HG03469 (cell line): Measurements from ENCODE around the gene SPRED2.
"Not testable (repeated sequence)": the region's sequence is repeated elsewhere in the genome, so short reads cannot be mapped to it uniquely, and the experiment has no call there.

Source experiments
- ATAC-seq: cut with Tn5 transposase; IDR thresholded peaks from one replicate; pipeline ENCODE4 v1.9.1; 2021; ENCODE audit warnings: mild to moderate bottlenecking, moderate library complexity, moderate number of reproducible peaks; ENCODE audit not compliant: unreplicated experiment

The SPRED2 gene

DNA sequence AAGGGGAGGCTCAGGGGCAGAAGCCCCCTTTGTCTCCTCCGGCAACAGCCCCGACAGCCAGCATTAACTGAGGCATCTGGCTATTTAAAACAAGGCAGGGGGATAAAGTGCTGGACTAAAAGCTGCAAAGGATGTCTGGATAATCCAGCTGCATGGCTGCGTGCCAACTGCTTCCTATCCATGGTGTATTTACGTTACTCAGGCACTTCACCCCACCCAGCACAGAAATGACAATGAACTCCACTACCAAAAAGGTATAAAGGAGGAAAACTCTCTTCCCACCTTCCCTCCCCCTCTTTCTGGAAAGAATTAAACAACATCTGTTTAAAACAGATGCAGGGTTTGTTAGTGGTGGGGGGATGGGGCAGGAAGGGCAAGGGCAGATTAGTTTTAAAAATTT lies 82.5 kb downstream of the SPRED2 start:
- ATAC-seq = no peak

GRCh38 chr2:65347913-65348312 lies 84.5 kb downstream of the SPRED2 start:
- no peak for ATAC-seq

GRCh38 chr2:65345631-65346030 lies 86.8 kb downstream of the SPRED2 start:
- ATAC-seq = no peak

- no peak for ATAC-seq
Observed at GRCh38 chr2:65344689-65345088, 87.7 kb downstream of the SPRED2 start.

DNA sequence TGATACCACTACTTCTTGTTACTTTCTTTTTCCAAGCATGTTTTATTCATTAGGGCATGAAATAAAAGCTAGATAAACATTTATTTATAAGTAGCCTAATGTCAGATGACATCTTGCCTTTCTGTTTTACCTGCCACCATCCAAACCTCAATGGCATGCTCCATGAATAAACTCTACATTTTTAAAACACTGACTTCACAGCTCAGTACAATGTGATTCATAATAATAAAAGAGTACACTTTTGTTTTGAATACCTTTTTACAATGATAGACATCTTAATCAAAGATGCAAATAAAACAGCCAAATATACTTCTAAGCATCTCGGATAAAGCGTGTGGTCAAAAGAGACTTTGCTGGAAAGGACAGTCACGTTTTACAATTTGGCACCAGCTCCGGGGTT lies 88.2 kb downstream of the SPRED2 start:
- ATAC-seq = no peak

DNA sequence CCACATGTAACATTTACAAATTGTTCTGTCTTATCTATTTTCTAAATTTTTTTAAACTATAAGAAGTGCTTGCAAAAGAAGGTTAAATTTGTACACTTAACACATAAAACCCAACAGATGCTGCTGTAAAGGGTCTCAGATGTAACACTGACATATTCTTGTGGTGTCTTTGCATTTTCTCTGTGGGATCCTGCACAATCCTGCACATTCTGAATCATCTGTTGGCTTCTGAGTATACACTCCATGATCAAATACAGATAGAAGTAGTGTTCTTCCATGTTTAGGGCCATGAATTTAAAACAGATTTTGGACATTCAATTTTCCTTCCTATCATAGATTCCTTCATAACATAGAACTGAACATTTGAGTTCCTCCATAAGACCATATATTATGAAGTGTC lies 89.0 kb downstream of the SPRED2 start:
- ATAC-seq = no peak

DNA sequence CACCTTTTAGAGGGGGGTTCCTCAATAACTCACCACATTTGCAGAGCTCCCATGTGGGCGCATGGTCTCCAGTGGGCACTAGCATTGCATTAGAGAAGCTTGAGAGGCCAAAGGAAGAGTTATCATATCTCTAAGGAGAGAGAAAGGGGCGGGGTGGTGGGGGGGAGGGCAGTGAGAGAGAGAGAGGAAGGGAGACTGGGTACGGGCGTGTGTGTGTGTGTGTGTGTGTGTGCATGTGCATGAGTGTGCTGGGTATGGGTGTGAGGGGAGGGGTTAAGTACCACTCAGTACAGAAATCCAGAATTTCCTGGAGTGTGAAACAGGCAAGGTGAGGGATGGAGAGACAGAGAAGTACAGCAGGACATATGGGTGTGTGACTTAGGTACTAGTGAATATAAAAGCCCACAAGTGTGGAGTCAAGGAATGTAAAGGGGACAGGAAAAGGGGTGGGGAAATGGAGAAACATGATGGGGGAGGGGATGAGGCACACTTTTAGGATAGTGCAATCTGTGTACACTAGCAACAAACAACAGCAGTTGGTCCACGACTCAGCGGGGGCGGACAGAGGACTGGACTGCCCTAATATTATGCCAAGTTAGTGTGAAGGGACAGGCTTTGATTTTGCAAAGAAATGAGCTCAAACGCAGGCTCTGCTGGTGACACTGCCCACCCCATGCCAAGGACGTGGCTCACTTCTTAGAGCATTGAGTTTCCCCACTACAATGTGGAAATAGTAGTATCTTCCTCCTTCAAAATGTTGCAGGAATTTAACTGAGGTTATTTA lies 91.3 kb downstream of the SPRED2 start:
- no peak for ATAC-seq

DNA sequence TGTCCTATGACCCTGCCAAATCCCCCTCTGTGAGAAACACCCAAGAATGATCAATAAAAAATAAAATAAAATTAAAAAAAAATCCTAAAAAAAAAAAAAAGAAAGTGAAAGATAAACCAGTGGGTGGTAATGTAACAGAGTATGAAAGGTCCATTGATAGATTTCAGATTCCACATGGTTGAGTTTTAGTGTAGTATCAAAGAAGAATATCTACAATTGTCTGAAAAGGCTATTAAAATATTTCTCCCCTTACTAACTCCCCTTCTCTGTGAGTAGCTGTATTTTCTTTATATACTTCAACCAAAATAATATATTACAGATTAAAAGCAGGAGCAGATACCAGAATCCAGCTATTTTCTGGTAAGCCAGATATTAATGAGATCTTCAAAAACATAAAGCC lies 92.8 kb downstream of the SPRED2 start:
- no peak for ATAC-seq

- not testable (repeated sequence) for ATAC-seq
Observed at GRCh38 chr2:65338830-65339495, 93.4 kb downstream of the SPRED2 start.

DNA sequence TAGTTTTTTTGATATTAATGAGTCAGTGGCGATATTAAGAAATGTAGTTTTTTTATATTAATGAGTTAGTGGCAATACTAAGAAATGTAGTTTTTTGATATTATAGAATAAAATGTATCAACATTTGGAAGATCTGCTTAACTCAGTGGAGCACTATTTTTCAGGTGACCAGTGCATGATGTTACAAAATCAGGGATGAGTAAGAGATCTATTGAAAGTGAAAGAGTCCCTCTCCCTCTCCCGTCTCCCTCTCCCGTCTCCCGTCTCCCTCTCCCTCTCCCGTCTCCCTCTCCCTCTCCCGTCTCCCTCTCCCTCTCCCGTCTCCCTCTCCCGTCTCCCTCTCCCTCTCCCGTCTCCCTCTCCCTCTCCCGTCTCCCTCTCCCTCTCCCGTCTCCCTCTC lies 94.5 kb downstream of the SPRED2 start:
- ATAC-seq = not testable (repeated sequence)

DNA sequence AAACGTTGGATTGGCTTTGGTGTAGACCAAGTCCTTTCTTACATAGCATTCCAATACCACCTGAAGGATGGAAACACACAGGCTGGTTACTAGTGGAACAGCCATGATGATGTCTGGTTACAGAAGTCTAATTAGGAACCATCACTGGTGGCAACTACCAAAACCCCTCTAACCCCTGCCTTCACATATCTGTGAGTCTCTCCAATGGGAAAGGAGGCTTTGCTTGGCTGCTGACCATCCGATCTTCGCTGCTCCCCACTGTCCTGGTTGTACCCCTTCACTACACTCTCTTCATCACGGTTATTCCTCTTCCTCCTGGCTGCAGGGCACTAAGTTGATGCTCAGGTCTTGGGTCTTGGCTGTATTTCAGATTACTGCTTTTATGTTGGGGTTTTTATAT lies 97.7 kb downstream of the SPRED2 start:
- no peak for ATAC-seq

GRCh38 chr2:65331336-65332025 lies 100.9 kb downstream of the SPRED2 start:
- ATAC-seq = no peak

DNA sequence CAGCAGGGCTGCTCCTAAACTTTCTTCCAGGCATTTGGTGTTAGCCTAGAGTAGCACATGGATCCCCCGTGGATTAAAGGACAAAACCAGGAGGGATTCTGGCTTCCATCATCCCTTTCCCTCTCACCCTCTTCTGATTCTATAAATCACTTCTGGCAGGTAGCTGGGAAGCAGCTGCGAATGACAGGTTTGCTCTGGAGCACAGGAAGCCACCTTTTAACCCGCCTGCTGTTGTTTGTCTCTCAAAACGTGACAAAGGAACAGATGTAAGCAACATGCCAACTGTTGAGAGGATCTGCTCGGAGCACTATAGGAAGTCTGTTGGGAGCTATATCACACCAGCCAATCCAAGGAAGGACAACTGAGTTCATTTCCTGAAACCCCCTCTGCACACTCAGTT lies 102.9 kb downstream of the SPRED2 start:
- no peak for ATAC-seq

- no peak for ATAC-seq
Observed at GRCh38 chr2:65326276-65326675, 106.1 kb downstream of the SPRED2 start.

- ATAC-seq = no peak
Observed at GRCh38 chr2:65325066-65325465, 107.3 kb downstream of the SPRED2 start.

- no peak for ATAC-seq
Observed at GRCh38 chr2:65320946-65321345, 111.5 kb downstream of the SPRED2 start.

- ATAC-seq = peak; percentile 47
Observed at GRCh38 chr2:65320042-65320725, 112.2 kb downstream of the SPRED2 start.

DNA sequence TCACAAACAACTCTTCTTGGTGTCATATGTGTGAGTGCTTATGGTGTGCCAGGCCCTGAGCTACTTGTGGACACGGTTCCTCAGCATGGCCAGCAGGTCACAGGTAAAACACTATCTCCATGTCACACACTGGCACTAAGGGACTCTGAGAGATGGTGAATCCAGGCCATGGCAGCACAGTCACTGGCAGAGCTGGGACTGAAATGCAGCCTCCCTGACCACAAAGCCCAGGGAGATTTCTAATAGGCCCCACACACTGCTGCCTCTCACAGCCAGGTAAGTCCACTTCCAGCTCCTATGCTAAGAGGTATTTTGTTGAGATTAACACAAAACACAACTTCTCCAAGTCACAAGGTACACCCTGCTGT lies 112.7 kb downstream of the SPRED2 start:
- ATAC-seq = no peak

DNA sequence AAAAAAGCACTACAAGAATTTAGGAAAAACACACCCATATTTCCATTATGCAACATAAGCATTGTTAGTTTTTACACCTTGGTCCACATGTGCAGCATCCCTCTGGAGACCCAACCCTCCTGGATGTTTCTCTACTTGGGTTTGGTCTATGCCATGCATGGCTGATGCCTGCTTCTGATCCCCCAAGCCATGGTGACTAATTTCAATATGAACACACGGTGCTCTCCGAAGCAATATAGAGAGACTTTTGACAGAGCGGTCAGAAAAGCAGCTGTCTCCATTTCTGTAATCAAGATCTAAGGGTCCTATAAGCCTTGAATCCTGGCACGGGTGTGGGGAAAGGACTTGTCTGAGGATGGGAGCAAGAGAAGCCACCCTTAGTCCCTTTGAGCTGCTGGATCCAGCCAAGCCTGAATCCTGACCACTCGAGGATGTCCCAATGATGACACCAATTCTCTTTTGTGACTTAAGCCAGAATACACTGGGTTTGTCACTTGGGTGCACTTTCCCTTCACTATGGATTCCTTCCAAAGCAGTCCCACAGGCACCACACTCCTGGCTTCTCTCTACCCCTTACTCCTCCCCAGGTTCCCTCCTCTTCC lies 113.2 kb downstream of the SPRED2 start:
- ATAC-seq = no peak

DNA sequence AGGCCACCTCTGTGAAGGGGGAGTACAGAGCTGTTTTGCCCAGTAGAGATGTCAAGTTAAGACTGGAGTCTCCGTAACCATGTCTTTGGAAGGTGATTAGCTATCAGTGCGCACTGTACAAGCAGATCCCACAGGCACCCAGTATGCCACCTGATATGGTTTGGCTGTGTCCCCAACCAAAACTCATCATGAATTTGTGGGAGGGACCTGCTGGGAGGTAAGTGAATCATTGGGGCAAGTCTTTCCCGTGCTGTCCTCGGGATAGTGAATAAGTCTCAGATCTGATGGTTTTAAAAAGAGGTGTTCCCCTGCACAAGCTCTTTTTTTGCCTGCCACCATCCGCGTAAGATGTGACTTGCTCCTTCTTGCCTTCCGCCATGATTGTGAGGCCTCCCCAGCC lies 114.6 kb downstream of the SPRED2 start:
- ATAC-seq = no peak

DNA sequence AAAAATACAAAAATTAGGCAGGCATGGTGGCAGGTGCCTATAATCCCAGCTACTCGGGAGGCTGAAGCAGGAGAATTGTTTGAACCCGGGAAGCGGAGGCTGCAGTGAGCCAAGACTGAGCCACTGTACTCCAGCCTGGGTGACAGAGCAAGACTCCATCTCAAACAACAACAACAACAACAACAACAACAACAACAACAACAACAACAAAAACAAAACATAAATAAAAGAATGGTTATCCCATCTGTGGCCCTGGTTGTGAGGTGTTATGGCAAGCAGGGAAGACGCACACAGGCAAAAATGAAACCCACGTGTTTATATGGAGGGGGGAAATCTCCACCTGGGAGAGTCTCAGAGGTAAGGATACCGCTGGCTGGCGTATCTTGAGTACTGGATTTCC lies 115.0 kb downstream of the SPRED2 start:
- not testable (repeated sequence) for ATAC-seq
